Esophagus muscularis mucosa (tissue), 4 donors: ENCODE data around the gene DOK6.

Source experiments
- CTCF ChIP-seq, 3 experiments: fragments of 200-600 bp in 2 of 3; fragments of 450-650 bp in 1 of 3; sonication (generic) in 2 of 3; IDR thresholded peaks; one replicate each; pipeline ENCODE4 v1.5.1; 2017 to 2019; ENCODE audit warnings: antibody characterized with exemption in 3 of 3, mild to moderate bottlenecking in 2 of 3, moderate library complexity in 1 of 3
- EP300 ChIP-seq: sonication (generic); formaldehyde crosslinking; IDR thresholded peaks from one replicate; pipeline ENCODE4 v1.6.1; 2017; ENCODE audit warnings: antibody characterized with exemption
- POLR2AphosphoS5 ChIP-seq, 2 donors: sonication (generic); formaldehyde crosslinking; IDR thresholded peaks; one replicate each; pipeline ENCODE4 v1.6.1; 2017; ENCODE audit warnings: antibody characterized with exemption in 2 of 2

GRCh38 chr18:69876490-69876889 lies 475.8 kb downstream of the DOK6 start:
- TF ChIP-seq CTCF (IDR thresholded peaks at IDR 0.05) (no peak), POLR2AphosphoS5 (IDR thresholded peaks at IDR 0.05) (no peak), EP300 (no peak)
